ENCODE results near the gene MDH2. TPM values are rescaled to one million over a fixed set of nuclear protein-coding genes. Genes with fewer than 3 reads are reported as not detected.
"Not testable (repeated sequence)": the region's sequence is repeated elsewhere in the genome, so short reads cannot be mapped to it uniquely, and the experiment has no call there.

Gene MDH2
- total RNA-seq, 1 experiment from 2014 or later: 349 TPM

DNA sequence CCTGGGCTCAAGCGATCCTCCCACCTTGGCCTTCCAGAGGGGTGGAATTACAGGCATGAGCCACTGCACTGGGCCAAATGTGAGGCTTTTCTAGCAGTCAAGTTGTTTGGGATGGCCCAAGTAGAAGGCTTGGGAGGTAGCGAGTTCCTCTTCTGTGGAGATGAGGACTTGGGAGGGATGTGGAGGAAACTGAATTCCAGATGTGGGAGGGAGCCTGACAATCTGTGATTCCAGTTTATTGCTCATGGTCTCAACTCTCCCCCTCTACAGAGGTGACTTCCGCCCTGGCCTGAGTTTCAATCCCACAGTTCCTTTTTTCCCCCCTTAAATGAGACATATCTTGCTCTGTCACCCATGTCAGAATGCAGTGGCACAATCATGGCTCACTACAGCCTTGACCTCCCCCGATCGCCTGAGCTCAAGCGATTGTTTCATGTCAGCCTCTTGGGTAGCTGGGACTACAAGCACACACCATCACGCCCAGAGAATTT lies 3.5 kb upstream of the MDH2 start:
- DNase-seq (ENCODE audit: low read depth): no peak

DNA sequence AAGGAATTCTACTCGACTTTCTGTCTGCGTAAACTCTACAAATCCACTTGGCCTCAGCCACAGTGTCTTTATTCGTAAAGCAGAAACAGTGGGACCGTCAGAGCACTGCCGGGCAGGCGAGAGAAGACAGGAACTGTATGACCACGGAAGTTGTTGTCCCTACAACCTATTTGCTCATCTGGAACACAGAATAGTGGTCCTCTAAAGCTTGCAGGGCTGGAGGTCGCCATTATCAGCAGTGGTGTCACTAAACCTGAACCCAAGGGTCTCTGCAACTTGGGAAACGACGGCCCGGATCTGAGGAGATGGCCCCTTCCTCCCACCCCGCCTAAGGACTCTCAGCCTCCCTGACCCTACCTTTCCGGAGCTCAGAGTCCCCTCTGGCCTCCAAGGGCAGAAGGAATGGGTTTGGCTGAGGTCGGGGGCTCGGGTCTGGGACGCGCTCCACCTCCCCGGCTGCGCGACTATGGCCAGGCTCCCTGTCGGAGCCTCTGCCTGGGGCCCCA lies 548 bp upstream of the MDH2 start:
- no peak for DNase-seq (ENCODE audit: low read depth)

DNA sequence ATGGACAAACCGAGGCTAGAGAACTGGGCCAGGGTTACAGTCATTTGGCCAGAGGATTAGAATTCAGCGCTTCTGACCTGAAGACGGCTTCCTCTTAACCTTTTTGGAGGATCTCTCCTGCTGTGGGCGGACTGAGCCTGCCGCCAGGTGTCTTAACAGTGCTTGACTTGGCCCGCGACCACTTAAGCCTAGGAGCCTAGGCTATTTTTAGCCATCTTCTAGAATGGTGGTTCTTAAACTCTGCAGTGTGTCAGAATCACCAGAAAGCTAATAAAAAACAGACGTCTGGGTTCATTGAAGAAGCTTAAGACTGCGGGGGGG lies 722 bp downstream of the MDH2 start:
- no peak for DNase-seq (ENCODE audit: low read depth)

DNA sequence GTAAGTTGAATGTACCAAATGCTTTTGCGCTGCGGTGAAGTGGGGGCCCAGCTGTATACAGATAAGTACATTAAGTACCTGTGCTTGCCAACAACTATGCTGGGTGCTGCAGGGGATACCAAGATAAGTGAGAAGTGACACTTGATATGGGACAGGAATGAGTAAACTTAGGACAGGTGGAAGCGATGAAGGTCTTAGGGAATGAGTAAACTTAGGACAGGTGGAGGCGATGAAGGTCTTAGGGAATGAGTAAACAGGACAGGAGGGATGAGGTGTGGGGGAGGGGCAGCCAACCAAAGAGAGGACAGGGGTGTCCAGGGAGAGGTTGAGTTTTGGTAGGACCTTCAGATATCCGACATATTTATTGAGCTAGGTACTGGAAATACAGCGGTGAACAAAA lies 1.4 kb downstream of the MDH2 start:
- no peak for DNase-seq (ENCODE audit: low read depth)

DNA sequence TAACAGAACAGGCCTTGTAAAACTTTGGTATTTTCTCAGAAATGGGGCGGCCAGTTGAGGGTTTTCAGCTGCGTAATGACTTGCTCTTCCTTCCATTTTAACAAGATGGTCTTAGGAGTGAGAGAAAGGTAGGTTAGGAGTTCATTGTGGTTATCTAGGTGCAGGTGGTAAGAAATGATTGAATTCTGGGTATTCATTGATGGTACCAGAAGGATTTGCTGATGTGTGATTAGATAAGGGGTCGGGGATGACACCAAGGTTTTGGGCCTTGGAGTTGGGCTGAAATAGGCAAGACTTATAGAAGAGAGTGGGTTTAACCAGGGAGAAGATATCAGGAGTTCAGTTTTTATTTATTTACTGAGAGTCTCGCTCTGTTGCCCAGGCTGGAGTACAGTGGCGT lies 2.6 kb downstream of the MDH2 start:
- no peak for DNase-seq (ENCODE audit: low read depth)

DNA sequence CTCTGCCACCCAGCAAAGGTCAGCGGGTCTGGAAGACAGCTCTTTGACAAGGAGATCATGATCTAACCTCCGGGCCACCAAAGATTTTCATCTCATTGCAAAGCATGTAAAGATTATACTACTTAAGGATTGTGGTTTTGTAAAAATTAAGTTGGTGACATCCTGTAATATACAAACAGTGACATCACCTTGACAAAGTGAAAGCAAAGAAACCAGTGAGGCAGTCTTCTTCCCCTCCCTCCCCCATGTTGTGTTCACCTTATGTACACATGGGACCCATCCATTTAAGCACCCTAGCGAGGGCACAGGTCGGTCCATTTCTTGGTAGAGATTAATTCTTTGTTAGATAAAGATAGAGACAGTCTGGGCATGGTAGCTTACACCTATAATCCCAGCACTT lies 3.9 kb downstream of the MDH2 start:
- no peak for DNase-seq (ENCODE audit: low read depth)

DNA sequence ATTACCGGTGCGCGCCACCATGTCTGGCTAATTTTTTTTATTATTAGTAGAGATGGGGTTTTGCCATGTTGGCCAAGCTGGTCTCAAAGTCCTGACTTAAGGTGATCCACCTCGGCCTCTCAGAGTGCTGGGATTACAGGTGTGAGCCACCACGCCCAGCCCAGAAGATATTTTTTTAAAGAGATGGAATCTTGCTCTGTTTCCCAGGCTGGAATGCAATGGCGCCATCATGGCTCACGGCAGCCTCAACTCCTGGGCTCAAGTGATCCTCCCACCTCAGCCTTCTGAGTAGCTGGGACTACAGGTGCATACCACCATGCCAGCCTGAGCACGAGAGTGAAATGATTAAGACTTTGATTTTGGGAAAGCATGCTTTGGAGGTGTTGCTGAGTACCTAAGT lies 4.8 kb downstream of the MDH2 start:
- DNase-seq (ENCODE audit: low read depth): not testable (repeated sequence)

DNA sequence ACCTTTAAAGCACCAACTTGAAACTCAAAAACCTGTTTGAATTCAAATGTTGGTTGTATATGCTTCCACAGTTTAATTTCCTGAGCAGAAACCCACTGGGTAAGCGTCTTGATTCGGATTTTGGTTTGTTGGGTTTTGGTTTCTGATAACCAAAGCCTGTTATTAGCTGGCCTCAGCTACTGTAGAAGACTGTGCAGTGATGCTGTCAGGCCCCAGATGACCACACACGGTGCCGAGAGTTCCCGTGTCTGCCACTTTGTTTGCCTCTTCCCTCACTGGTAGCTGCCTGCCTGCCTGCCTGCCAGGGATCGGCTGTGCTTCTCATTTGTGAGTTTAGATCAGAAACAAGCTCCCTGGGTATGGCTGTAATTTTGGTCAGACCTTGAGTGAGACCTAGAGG lies 5.6 kb downstream of the MDH2 start:
- no peak for DNase-seq (ENCODE audit: low read depth)

DNA sequence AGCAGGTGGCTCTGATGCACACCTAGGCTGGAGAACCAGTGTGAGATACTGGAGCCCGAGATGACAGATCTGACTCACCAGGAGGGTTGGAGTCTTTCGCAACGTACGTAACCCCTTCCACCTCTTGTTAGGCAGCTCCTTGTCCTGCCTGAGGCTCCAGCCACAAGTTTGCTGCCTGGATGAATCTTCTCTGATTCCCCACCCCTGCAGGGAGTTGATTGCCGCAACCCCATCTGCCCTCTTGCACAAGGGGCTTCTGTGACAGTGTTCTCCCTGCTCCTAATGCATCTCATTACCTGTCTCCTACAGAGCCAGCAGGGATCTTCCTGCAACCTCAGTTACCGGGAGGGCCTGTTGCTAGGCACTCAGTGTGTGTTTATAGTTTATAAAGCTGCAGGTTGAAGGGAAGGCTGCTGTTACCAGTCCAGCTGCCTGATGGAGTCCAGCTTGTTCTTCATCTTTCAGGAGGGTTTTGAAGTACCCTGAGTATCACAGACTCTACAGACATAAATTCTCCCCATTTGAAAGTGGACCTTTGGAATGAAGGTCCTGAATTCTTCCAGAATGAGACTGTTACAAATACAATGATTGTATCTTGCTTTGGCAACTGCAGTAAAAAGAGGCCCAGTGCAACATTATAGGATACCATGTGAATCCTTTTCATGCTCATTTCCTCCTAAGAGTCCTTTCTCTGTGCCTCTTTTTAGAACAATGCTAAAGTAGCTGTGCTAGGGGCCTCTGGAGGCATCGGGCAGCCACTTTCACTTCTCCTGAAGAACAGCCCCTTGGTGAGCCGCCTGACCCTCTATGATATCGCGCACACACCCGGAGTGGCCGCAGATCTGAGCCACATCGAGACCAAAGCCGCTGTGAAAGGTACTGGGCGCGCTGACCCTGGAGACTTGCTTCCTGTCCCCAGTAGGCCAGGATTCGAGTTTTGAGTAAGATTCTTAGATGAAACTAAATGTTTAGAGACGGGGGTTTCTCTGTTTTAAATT lies 6.5 kb downstream of the MDH2 start:
- DNase-seq (ENCODE audit: low read depth): peak; percentile 63

DNA sequence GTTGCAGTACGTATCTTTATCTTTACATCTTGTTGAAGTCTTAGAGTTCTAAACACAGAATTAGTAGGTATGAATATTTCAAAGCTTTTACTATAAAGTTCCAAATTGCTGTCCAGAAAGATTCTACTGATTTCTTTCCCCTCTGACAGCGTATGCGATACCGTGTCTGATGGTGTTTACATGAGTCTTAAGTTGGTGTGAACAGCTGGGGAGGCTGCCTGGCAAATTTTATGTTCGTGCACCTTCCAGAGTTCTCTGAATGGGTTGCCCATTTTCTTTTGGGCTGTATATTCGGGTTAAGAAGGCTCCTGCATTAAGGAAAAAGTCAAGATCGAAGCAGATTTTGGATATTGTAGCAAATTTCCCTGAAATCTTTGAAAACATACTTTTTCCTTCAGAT lies 8.3 kb downstream of the MDH2 start:
- DNase-seq (ENCODE audit: low read depth): no peak

DNA sequence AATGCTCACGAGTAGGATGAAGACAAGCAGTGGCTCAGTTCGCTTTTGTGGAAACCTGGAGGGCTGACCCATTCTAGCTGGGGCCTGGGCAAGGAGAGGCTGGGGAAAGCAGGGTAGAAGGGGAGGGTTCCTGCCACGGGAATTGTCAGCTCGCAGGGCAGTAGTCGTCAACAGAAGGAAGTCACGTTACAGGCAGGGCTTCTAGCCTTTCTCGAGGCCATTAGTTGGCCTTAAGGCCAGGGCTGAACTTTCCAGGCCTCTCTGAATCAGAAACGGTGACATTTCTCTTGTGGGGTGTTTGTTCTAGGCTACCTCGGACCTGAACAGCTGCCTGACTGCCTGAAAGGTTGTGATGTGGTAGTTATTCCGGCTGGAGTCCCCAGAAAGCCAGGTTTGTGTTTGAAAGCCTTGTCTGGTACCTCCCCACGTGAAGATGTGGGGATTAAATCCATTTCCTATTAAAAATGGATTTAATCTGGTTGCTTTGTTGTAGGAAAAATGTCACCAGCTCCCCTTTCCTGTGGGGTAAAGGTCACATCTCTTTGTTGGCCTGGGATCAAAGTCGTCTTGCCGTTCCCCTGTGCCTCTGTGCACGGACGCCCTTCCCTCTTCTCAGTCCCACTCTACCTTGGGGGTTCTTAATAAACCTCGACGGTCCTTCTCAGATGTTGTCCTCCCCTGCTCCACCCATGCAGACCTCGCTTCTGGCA lies 9.4 kb downstream of the MDH2 start:
- DNase-seq (ENCODE audit: low read depth): no peak

DNA sequence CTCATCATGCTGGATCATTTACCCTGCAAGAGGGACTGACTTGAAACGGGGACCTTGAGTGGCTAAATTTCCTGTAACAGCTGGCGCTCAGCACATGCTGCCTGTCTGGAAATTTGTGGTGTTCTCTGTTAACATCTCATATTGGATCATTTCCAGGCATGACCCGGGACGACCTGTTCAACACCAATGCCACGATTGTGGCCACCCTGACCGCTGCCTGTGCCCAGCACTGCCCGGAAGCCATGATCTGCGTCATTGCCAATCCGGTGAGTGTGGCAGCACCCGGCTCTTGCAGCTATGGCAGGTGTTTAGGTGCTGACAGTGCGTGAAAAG lies 9.9 kb downstream of the MDH2 start:
- DNase-seq (ENCODE audit: low read depth): no peak

DNA sequence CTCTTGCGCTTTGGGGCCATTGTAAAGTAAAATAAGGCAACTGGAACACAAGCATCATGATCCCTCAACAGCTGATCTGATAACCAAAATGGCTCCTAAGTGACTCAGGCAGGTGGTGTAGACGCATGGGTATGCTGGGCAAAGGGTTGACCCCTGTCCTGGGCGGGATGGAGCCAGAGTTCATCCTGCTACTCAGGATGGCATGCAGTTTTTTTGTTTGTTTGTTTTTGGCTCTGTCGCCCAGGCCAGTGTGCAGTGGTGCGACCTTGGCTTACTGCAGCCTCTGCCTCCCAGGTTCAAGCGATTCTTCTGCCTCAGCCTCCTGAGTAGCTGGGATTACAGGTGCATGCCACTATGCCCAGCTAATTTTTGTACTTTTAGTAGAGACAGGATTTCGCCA lies 10.8 kb downstream of the MDH2 start:
- not testable (repeated sequence) for DNase-seq (ENCODE audit: low read depth)

DNA sequence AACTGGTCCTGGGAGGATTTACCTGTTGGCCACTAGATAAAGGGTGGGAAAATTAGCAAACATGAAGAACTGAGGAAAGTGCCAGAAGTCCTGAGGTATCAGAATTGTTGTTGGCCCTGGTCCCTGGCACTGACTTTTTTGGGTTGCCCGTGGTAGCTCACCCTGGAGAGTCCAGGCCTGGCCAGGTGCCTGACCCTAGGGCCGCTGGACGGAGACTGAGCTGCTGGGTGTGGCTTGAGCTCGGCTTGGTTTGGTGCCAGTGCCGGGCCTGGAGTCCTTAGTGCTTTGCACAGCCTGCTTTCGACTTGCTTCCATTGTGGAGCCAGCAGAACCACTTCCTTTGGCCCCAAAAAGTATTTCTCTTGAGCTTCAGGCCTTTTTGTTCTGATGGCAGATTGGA lies 12.9 kb downstream of the MDH2 start:
- no peak for DNase-seq (ENCODE audit: low read depth)

DNA sequence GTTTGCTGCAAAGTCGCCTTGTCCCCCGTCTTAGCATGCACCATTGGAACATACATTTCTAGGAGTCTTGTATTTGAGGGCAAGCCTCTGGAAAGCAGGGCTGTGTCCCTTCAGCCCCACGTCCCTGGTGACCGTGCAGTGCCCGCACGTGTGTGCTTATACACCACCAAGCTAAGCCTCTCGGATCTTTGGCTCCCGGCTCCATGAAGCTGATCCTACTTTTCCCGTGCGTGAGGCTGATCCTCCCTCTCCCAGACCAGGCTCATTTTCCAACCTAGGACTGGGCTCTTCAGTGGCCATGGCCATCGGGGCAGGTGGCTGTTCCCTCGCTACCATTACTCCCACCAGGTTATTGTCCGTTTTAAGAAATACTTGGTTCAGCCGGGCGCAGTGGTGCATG lies 14.3 kb downstream of the MDH2 start:
- DNase-seq (ENCODE audit: low read depth): no peak

DNA sequence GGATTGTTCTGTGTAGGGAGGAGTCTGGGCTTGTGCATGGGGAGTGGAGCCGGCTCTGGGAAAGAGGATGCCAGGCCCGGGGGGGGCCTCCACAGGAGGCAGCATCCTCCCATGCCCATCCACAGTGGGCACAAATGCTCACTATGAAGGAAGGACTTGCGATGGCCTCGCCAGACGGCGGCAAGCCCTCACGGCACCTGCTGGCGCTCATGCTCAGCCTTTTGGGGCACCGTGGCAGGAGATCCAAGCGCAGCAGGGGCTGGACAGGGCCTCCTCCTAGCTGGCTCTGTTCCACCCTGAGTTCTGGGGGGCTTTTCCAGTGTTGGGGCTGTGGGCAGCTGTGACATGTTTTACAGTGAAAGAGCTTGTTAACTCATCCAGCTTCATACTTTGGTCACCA lies 15.2 kb downstream of the MDH2 start:
- DNase-seq (ENCODE audit: low read depth): no peak

DNA sequence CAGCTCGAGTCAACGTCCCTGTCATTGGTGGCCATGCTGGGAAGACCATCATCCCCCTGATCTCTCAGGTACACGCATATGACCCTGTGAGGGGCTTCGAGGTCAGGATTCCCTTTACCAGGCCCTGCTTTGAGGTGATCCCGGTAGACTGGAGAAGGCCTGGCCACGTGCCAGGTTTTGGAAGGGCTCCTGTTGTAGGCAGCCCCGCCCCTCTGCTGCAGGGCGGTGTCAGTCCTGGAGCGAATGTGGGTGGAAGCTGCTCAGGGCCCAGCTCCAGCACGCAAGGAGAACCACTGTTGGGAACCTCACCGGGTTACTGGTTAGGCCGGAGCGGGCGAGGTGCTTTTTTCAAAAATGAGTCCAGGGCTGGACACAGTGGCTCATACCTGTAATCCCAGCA lies 15.6 kb downstream of the MDH2 start:
- no peak for DNase-seq (ENCODE audit: low read depth)

DNA sequence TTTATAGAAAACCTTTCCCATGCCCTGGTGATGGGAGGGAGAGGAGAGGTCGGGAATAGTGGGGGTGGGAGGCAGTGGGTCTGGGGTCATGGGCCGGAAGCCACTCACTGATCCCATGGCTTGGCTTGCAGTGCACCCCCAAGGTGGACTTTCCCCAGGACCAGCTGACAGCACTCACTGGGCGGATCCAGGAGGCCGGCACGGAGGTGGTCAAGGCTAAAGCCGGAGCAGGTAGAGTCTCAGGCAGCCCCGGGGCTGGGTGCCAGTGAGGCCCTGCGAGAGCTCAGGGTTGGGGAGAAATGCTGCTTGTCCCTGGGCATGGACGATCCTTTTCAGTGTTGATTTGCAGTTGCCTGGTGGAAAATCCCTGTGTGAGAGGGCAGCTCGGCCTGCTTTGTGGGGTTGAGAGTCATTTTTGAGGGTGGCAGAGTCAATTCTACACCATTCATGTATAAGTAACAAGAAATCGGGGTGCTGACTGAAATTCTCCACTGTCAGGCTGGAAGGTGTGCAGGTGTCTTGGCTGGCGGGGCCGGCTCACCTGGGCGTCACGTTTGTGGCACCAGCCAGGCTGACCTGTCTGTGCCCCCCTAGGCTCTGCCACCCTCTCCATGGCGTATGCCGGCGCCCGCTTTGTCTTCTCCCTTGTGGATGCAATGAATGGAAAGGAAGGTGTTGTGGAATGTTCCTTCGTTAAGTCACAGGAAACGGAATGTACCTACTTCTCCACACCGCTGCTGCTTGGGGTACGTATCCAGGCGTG lies 16.5 kb downstream of the MDH2 start:
- DNase-seq (ENCODE audit: low read depth): no peak

DNA sequence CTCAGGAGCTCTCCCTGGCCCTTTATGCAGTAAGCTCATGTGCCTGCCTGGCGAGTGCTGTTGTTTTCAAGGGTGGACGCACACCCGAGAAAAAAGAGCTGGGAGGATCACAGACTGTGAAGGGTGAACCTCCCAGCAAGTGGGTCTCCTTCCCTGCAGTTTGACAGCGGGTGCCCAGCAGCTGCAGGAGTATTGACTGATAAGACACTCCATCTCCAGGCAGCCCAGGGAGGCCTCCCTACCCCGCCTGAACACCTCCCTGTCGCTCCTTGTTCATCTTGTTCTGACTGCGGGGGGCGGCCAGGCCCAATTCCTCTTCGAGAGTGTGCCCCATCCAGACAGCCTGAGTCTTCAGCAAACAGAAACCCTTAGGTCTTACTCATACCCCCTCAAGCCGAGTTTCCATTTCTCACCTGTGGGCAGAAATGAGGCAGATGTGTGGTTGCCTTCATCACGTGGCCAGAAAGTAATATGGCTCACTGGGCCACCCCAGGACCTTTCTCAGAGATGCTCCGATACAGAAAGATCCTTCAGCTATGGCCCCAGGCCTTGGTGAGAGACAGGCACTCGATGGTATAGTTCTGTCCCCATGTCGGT lies 17.2 kb downstream of the MDH2 start:
- DNase-seq (ENCODE audit: low read depth): no peak

DNA sequence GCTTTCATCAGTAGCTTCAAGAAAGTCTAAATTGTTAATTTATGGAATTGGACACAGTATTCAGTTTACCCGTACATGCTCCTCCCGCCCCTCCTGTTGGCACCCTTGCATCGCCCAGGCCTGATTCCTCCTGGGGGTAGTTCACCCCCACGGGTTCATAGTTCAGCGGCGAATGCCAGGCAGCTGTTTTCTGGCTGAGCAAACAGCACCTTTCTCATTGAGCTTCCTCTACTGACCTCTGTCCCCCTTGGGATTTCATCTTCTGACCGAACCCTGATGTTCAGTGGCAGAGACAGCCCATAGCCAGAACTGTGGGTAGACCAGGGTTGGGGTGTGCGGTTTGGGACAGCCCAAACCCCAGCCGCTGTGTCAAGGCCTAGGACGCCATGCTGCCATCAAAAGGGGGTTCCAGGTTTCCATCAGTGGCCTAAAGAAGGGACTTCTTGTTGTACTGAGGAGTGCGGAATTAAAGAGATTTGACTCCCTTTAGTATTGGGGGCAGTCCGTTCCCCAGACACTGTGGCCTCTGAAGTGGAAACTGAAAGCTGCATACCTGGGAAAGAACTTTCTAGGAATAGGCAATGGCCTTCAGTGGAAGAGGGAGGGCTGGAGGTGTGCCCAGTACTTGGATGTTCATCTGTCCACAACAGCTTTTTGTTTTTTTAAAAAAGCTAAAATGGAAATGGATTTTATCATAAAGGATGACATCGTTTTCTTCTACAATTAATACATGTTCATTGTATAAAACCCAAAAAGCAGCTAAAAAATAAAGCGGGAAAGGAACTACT lies 19.0 kb downstream of the MDH2 start:
- no peak for DNase-seq (ENCODE audit: low read depth)

DNA sequence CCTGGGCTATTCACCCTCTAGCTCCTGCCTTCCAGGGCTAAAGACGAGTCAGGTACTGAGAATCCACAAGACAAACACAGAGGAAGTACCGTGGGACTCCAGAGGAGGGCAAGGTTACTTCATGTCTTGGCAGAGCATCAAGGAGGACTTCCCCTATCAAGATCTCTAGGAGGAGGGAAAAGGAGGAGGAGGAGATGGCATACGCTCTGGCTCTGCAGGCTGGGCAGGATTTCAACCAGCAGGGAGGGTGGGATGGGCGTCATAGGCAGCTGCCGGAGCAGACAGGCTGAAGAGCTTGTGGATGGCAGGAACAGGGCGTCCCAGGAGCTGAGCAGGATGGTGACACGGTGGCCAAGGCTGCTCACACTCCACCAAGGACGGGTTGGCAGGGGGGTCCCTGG lies 21.3 kb downstream of the MDH2 start:
- peak; percentile 93 for DNase-seq (ENCODE audit: low read depth)

All from HT1080 (cell line).